ENCODE results near the gene XPO5. TPM values are rescaled to one million over a fixed set of nuclear protein-coding genes. Genes with fewer than 3 reads are reported as not detected.

XPO5 gene
- total and polyA plus RNA-seq, 9 of the 15 experiments (the other 6 are each of a cell fraction or from before 2014, with no cell fraction given): 36.0 to 170 (median 99.1) TPM

- TF ChIP-seq MGA (IDR thresholded peaks at IDR 0.05): no peak
- TF ChIP-seq MAZ (CRISPR knock-in tag; conservative IDR thresholded peaks at IDR 0.05 in 1 of 2, IDR thresholded peaks at IDR 0.05 in 1 of 2): no peak
- peak; percentile 16; the same call in 1 of the 2 replicates for TF ChIP-seq ZNF263 (CRISPR knock-in tag; IDR thresholded peaks at IDR 0.05; ENCODE audit: borderline replicate concordance)
- TF ChIP-seq YY1 (IDR thresholded peaks at IDR 0.05; ENCODE audit: borderline replicate concordance in 1 of 3, control insufficient read depth in 1 of 3, extremely low read depth in 1 of 3, insufficient read depth in 3 of 3, insufficient read length in 1 of 3, insufficient replicate concordance in 2 of 3, low read depth in 1 of 3, low read length in 2 of 3): peak in 1 of 3 experiments; percentile 33
- 0 out of 4 replicates have a peak, but pooled peaks of 1 of the 2 experiments have one; percentile 21 for TF ChIP-seq ARNT (IDR thresholded peaks at IDR 0.05)
- TF ChIP-seq ARID3B (CRISPR knock-in tag; IDR thresholded peaks at IDR 0.05; ENCODE audit: borderline replicate concordance): 0 out of 2 replicates have a peak, but pooled peaks have one; percentile 21
- TF ChIP-seq MIER1 (IDR thresholded peaks at IDR 0.05; ENCODE audit: low read depth): no peak
- no peak for TF ChIP-seq PBX2 (CRISPR knock-in tag; IDR thresholded peaks at IDR 0.05; ENCODE audit: low read depth)
- TF ChIP-seq PBX2 (tag; conservative IDR thresholded peaks at IDR 0.05; ENCODE audit: low read depth): no peak
Observed at GRCh38 chr6:43506667-43507471, 69.0 kb downstream of the XPO5 start (continued).
